ENCODE results near the gene TFPI2.

GRCh38 chr7:93933156-93933555, 42.6 kb upstream of the TFPI2 start:
- TF ChIP-seq EZH2phosphoT487 (IDR thresholded peaks at IDR 0.05; ENCODE audit: borderline replicate concordance, low read depth, low read length) = no peak
- no peak for TF ChIP-seq CTCF (conservative IDR thresholded peaks at IDR 0.05; ENCODE audit: low read length)

Measured in OCI-LY7 (cell line).